ENCODE measurements around the gene F7. TPM values are rescaled to one million over a fixed set of nuclear protein-coding genes. Genes with fewer than 3 reads are reported as not detected.

F7 gene
- polyA plus RNA-seq, 1 experiment: 0.05 TPM

- no peak for DNase-seq (ENCODE audit: low read depth)
- Histone ChIP-seq H3K27me3 (ENCODE audit: control insufficient read depth, insufficient read depth, low read length) (peaks cover 1% of the 10 kb centered on the region), H3K36me3 (ENCODE audit: control insufficient read depth, insufficient read depth, low read length) (no peaks in the 10 kb centered on the region), H3K4me3 (ENCODE audit: low read depth, low read length) (no peak overlapping the region)
- ChIA-PET POLR2A (no interaction called here), CTCF (interaction anchor here (0.6 kb wide), 1 partner anchor 464 kb away, joined by 3 read pairs; no protein-coding TSS in a partner anchor)
- TF ChIP-seq, protein P1, sequence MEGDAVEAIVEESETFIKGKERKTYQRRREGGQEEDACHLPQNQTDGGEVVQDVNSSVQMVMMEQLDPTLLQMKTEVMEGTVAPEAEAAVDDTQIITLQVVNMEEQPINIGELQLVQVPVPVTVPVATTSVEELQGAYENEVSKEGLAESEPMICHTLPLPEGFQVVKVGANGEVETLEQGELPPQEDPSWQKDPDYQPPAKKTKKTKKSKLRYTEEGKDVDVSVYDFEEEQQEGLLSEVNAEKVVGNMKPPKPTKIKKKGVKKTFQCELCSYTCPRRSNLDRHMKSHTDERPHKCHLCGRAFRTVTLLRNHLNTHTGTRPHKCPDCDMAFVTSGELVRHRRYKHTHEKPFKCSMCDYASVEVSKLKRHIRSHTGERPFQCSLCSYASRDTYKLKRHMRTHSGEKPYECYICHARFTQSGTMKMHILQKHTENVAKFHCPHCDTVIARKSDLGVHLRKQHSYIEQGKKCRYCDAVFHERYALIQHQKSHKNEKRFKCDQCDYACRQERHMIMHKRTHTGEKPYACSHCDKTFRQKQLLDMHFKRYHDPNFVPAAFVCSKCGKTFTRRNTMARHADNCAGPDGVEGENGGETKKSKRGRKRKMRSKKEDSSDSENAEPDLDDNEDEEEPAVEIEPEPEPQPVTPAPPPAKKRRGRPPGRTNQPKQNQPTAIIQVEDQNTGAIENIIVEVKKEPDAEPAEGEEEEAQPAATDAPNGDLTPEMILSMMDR (IDR thresholded peaks at IDR 0.05; ENCODE audit: insufficient read depth, low read depth, low read length): no peak
Observed at GRCh38 chr13:113091891-113092775, 13.5 kb upstream of the F7 start.

GRCh38 chr13:113092776-113093579, 12.6 kb upstream of the F7 start:
- no peak for DNase-seq (ENCODE audit: low read depth)
- POLR2A ChIA-PET: no interaction called here
- TF ChIP-seq, protein P1 (IDR thresholded peaks at IDR 0.05; ENCODE audit: insufficient read depth, low read depth, low read length): no peak
- Histone ChIP-seq H3K36me3 (ENCODE audit: control insufficient read depth, insufficient read depth, low read length) (no peaks in the 10 kb centered on the region), H3K27me3 (ENCODE audit: control insufficient read depth, insufficient read depth, low read length) (peaks cover 1% of the 10 kb centered on the region), H3K4me3 (ENCODE audit: low read depth, low read length) (no peak overlapping the region)
- CTCF ChIA-PET: interaction anchor here (0.6 kb wide), 1 partner anchor 463 kb away, joined by 3 read pairs; no protein-coding TSS in a partner anchor

- Histone ChIP-seq H3K4me3 (ENCODE audit: low read depth, low read length) (no peak overlapping the region), H3K27me3 (ENCODE audit: control insufficient read depth, insufficient read depth, low read length) (peaks cover 1% of the 10 kb centered on the region), H3K36me3 (ENCODE audit: control insufficient read depth, insufficient read depth, low read length) (no peaks in the 10 kb centered on the region)
- DNase-seq (ENCODE audit: low read depth): no peak
- ChIA-PET POLR2A (no interaction called here), CTCF (no interaction called here)
- TF ChIP-seq, protein P1 (IDR thresholded peaks at IDR 0.05; ENCODE audit: insufficient read depth, low read depth, low read length): no peak
Observed at GRCh38 chr13:113093580-113094409, 11.8 kb upstream of the F7 start.

GRCh38 chr13:113094410-113094800, 11.2 kb upstream of the F7 start:
- no peak overlapping the region for H3K4me3 ChIP-seq (ENCODE audit: low read depth, low read length)
- no peaks in the 10 kb centered on the region for H3K36me3 ChIP-seq (ENCODE audit: control insufficient read depth, insufficient read depth, low read length)
- TF ChIP-seq, protein P1 (IDR thresholded peaks at IDR 0.05; ENCODE audit: insufficient read depth, low read depth, low read length): no peak
- POLR2A ChIA-PET: no interaction called here
- H3K27me3 ChIP-seq (ENCODE audit: control insufficient read depth, insufficient read depth, low read length): peaks cover 5% of the 10 kb centered on the region
- DNase-seq (ENCODE audit: low read depth): no peak
- CTCF ChIA-PET: no interaction called here
